Measurements from ENCODE around the gene TXNDC17. TPM values are rescaled to one million over a fixed set of nuclear protein-coding genes. Genes with fewer than 3 reads are reported as not detected.

TXNDC17 gene
- total and polyA plus RNA-seq, 2 of the 8 experiments (the other 6 are each of a cell fraction or from before 2014, with no cell fraction given): 182 to 410 TPM

GRCh38 chr17:6636616-6637457 is 4.0 kb upstream of the TXNDC17 start:
- no peaks in the 10 kb centered on the region for H3K27me3 ChIP-seq (replicated peaks in 1 of 4; ENCODE audit: control insufficient read depth in 3 of 4, extremely low read depth in 1 of 4, insufficient read depth in 3 of 4, low read length in 3 of 4)
- no peak for DNase-seq (ENCODE audit: low read depth in 1 of 2, low spot score in 2 of 2)
- no peak overlapping the region for H2BK20ac ChIP-seq (ENCODE audit: low read length)
- ChIA-PET POLR2A (ENCODE audit: partially characterized antibody) (no interaction called here), CTCF (ENCODE audit: partially characterized antibody) (interaction anchor here (0.6 kb wide), 1 partner anchor 9 kb away, joined by 3 read pairs; no protein-coding TSS in a partner anchor)
- no peak overlapping the region for H3K9ac ChIP-seq (replicated peaks in 1 of 4; ENCODE audit: extremely low read depth in 1 of 4, low read depth in 3 of 4, low read length in 3 of 4)
- no peak overlapping the region for H4K8ac ChIP-seq (ENCODE audit: extremely low read depth, insufficient read depth, low read length)
- no peak overlapping the region for H2BK12ac ChIP-seq (ENCODE audit: low read depth, low read length)
- H3K18ac ChIP-seq (ENCODE audit: extremely low read depth, low read length): no peak overlapping the region
- WGBS, 2 experiments (ENCODE audit: extremely low coverage in 1 of 2, insufficient coverage in 1 of 2, insufficient read length in 1 of 2, insufficient replicate concordance in 2 of 2, low coverage in 1 of 2, low lambda C conversion rate in 2 of 2, missing lambda C conversion rate in 1 of 2): 88% methylated on average over 16 of the region's 17 CpGs; no CpG with 5 or more reads in 1 of the 2 experiments
- no peak overlapping the region for H3K4me2 ChIP-seq (ENCODE audit: insufficient read depth in 1 of 2, low read depth in 2 of 2, low read length in 2 of 2)
- peaks cover 6 to 23% (median 16%) of the 10 kb centered on the region in 4 experiments; a peak in 6 of 8 replicates for H3K36me3 ChIP-seq (ENCODE audit: control insufficient read depth in 2 of 4, insufficient read depth in 4 of 4, low read length in 3 of 4)
- H3K23ac ChIP-seq (ENCODE audit: insufficient read length): no peak overlapping the region
- H4K20me1 ChIP-seq (replicated peaks in 1 of 2; ENCODE audit: control insufficient read depth in 1 of 2, insufficient read depth in 2 of 2, low read length in 2 of 2): peaks cover 0 to 8% of the 10 kb centered on the region in 2 experiments
- H3K9me3 ChIP-seq (ENCODE audit: insufficient read depth in 2 of 2, low read depth in 1 of 2, low read length in 1 of 2): no peaks in the 10 kb centered on the region
- H2AK5ac ChIP-seq (ENCODE audit: low read depth, low read length): no peak overlapping the region
- no peak overlapping the region for H4K5ac ChIP-seq (ENCODE audit: insufficient read length, low read depth, low read length)
- H4K91ac ChIP-seq (replicated peaks; ENCODE audit: insufficient read length, low read length): no peak overlapping the region
- H2BK15ac ChIP-seq (ENCODE audit: low read length): no peak overlapping the region
- H3K79me2 ChIP-seq (ENCODE audit: control insufficient read depth in 1 of 2, insufficient read depth in 2 of 2, low read length in 2 of 2): peaks cover 0 to 21% of the 10 kb centered on the region in 2 experiments; a peak in 2 of 4 replicates
- no peak overlapping the region for H3K27ac ChIP-seq (ENCODE audit: low read depth, low read length)
- H3K79me1 ChIP-seq (ENCODE audit: low read depth, low read length): 0 out of 2 replicates have a peak, but pooled peaks cover 4% of the 10 kb centered on the region
- peaks cover 0 to 10% (median 2%) of the 10 kb centered on the region in 4 experiments; a peak in 4 of 7 replicates for H3K4me1 ChIP-seq (replicated peaks in 1 of 4; ENCODE audit: control insufficient read depth in 3 of 4, insufficient read depth in 4 of 4, low read length in 3 of 4)
- H2AFZ ChIP-seq (ENCODE audit: low read length): no peak overlapping the region
- no peak overlapping the region for H3K56ac ChIP-seq (replicated peaks; ENCODE audit: insufficient read length, low read depth, low read length)
- H2BK120ac ChIP-seq (replicated peaks; ENCODE audit: low read depth, low read length): no peak overlapping the region
- H2BK5ac ChIP-seq (ENCODE audit: low read depth, low read length): peak overlapping the region; percentile 24; the same call in 1 of the 2 replicates
- H3K4ac ChIP-seq (replicated peaks; ENCODE audit: insufficient read length, low read depth, low read length): no peak overlapping the region
- H3K23me2 ChIP-seq (ENCODE audit: low read depth, low read length): peaks cover 10% of the 10 kb centered on the region
- no peak overlapping the region for H3K14ac ChIP-seq (ENCODE audit: insufficient read length)
- FAIRE-seq: no peak
- no peak overlapping the region for H3K4me3 ChIP-seq (ENCODE audit: extremely low read depth in 1 of 4, insufficient read depth in 2 of 4, low read depth in 3 of 4, low read length in 4 of 4)
- TF ChIP-seq EZH2 (IDR thresholded peaks at IDR 0.05; ENCODE audit: low read depth, low read length, severe bottlenecking): no peak
- TF ChIP-seq CTBP2 (IDR thresholded peaks at IDR 0.05; ENCODE audit: borderline replicate concordance, insufficient read depth, insufficient read length, low read length): no peak
- TF ChIP-seq, protein P1, sequence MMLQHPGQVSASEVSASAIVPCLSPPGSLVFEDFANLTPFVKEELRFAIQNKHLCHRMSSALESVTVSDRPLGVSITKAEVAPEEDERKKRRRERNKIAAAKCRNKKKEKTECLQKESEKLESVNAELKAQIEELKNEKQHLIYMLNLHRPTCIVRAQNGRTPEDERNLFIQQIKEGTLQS (IDR thresholded peaks at IDR 0.05; ENCODE audit: insufficient read depth, low read depth, low read length): no peak
- TF ChIP-seq CREB1 (IDR thresholded peaks at IDR 0.05): no peak
- no peak for TF ChIP-seq USF2 (IDR thresholded peaks at IDR 0.05; ENCODE audit: low read length)
- TF ChIP-seq SIX5 (IDR thresholded peaks at IDR 0.05; ENCODE audit: low read depth, low read length): no peak
- TF ChIP-seq PHF8 (conservative IDR thresholded peaks at IDR 0.05; ENCODE audit: low read depth, low read length): no peak
